Measurements from ENCODE around the gene CELSR1. TPM values are rescaled to one million over a fixed set of nuclear protein-coding genes. Genes with fewer than 3 reads are reported as not detected.
A peak's percentile ranks its signal among the peaks of the same experiment; 100 is the strongest.
"Not testable (repeated sequence)": the region's sequence is repeated elsewhere in the genome, so short reads cannot be mapped to it uniquely, and the experiment has no call there.

CELSR1 gene
- total RNA-seq, 1 experiment from 2014 or later: 5.3 TPM

DNA sequence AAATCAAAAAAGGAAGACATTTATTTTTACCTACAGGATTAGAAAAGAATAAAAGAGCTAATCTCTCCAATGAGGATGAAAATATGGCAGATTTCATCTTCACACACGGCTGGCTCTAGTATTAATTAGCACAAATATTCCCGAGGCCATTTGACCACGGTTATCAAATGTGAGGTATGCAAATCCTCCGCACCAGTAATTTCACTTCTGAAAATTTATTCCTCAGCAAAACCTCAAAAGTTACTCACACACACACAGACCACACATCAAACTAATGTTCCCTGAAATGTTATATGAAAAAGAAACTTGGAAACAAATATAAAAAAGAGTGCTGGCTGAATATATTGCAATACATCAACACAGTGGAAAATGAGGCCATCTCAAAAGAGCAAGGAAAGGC is 32.8 kb downstream of the CELSR1 start:
- no peak for DNase-seq
- H3K27me3 ChIP-seq (ENCODE audit: control insufficient read depth, insufficient read depth, low read length): no peaks in the 10 kb centered on the region
- no peak overlapping the region for H3K4me3 ChIP-seq (ENCODE audit: insufficient read depth, low read depth, low read length)
- no peaks in the 10 kb centered on the region for H3K36me3 ChIP-seq (replicated peaks; ENCODE audit: control insufficient read depth, insufficient read depth, low read length)

DNA sequence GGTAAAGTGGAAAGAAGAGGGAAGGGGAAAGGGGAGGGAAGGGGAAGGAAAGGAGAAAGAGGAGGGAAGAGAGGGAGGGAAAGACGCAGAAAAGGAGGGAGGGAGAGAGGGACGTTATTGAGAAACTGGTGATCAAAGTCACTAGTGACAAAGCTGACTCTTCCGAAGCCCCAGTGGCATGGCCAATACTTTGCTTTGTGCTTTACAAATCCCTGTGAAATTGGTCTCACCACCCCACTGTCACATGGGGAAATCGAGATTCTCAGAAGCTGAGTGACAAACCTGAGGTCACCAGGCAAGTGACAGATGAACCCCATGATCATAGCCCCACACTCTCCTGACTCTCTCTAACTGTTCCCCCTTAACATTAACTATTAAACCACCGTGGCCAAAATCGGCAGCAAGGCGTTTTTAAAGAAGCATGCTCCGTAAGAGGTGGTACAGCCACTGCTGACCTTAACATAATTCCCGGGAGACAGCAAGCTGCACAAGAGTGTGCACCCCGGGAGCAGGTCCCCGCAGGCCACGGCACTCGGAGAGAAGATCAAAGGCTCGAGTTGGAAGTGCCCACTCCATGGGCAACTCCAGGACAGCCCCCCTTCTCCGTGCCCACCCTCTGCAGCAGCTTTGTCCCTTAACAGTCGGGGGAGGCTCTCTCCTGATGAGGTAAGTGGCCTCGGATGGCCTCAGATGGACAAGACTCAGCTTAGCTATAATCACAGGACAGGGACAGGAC is 34.8 kb downstream of the CELSR1 start:
- Histone ChIP-seq H3K36me3 (replicated peaks; ENCODE audit: control insufficient read depth, insufficient read depth, low read length) (no peaks in the 10 kb centered on the region), H3K27me3 (ENCODE audit: control insufficient read depth, insufficient read depth, low read length) (no peaks in the 10 kb centered on the region), H3K4me3 (ENCODE audit: insufficient read depth, low read depth, low read length) (no peak overlapping the region)
- peak; percentile 30 for DNase-seq

DNA sequence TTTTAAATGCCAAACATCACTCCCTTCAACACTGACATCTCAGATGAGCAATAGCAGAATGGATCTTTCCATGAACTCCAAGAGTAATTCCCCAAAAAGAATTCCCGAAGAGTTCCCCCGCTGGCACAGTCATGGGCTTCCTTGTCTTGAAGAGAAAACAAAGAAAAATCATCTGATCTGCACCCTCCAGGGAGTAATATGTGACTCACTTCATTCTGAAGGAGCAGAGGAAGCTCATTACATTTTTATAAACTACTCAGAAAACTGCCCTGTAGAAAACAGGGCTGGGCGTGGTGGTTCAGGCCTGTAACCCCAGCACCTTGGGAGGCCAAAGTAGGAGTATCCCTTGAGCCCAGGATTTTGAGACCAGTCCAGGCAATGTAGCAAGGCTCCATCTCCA is 35.7 kb downstream of the CELSR1 start:
- Histone ChIP-seq H3K36me3 (replicated peaks; ENCODE audit: control insufficient read depth, insufficient read depth, low read length) (no peaks in the 10 kb centered on the region), H3K27me3 (ENCODE audit: control insufficient read depth, insufficient read depth, low read length) (no peaks in the 10 kb centered on the region), H3K4me3 (ENCODE audit: insufficient read depth, low read depth, low read length) (no peak overlapping the region)
- no peak for DNase-seq

DNA sequence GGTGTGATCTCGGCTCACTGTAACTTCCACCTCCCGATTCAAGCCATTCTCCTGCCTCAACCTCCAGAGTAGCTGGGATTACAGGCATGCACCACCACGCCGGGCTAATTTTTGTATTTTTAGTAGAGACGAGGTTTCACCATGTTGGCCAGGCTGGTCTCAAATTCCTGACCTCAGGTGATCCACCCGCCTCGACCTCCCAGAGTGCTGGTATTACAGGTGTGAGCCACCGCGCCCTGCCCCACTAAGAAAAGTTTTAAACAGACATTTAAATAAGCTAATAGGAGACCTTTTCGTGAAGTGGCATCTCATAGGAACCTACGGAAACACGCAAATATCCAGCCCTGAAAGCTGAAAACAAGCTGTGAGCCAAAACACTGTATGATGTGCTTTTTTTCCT is 36.2 kb downstream of the CELSR1 start:
- not testable (repeated sequence) for H3K27me3 ChIP-seq (ENCODE audit: control insufficient read depth, insufficient read depth, low read length); H3K4me3 ChIP-seq (ENCODE audit: insufficient read depth, low read depth, low read length); DNase-seq; H3K36me3 ChIP-seq (replicated peaks; ENCODE audit: control insufficient read depth, insufficient read depth, low read length)

DNA sequence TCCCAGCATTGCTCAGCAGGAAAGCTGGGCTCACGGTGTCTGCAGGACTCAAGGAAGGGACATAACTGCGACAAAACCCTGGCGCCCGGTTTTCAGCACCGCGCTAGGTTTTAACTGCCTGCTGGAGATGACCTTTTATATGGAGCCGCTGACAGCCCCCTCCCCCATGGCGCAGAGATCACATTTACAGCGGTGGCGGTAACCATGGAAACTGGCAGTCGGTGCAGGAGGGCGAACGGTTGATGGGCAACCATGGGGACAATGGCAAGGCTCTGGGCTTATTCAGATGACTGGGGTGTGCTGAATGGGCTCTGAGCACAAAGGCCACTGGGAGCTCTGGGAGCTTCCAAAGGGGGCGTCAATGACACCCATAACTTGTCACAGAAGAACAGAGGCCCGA is 37.2 kb downstream of the CELSR1 start:
- peak; percentile 94 for DNase-seq
- no peak overlapping the region for H3K4me3 ChIP-seq (ENCODE audit: insufficient read depth, low read depth, low read length)
- no peaks in the 10 kb centered on the region for H3K36me3 ChIP-seq (replicated peaks; ENCODE audit: control insufficient read depth, insufficient read depth, low read length)
- no peaks in the 10 kb centered on the region for H3K27me3 ChIP-seq (ENCODE audit: control insufficient read depth, insufficient read depth, low read length)

DNA sequence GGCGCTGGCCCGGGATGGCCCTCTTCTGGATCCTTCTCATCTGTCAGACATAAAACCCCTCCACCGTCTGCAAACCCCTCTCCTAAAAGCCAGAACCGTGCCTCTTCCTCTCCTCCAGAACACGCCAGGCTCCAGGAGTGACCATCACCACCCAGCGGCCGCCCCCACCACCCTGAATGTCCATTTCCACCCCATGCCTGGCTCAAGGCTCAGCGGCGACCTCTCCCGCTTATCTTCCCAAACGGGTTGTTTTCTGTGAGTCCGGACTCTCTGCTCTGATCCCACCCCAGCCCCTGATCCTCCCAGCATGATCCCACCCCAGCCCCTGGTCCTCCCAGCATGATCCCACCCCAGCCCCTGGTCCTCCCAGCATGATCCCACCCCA is 37.6 kb downstream of the CELSR1 start:
- H3K4me3 ChIP-seq (ENCODE audit: insufficient read depth, low read depth, low read length): no peak overlapping the region
- peak; percentile 66 for DNase-seq
- no peaks in the 10 kb centered on the region for H3K36me3 ChIP-seq (replicated peaks; ENCODE audit: control insufficient read depth, insufficient read depth, low read length)
- H3K27me3 ChIP-seq (ENCODE audit: control insufficient read depth, insufficient read depth, low read length): no peaks in the 10 kb centered on the region

DNA sequence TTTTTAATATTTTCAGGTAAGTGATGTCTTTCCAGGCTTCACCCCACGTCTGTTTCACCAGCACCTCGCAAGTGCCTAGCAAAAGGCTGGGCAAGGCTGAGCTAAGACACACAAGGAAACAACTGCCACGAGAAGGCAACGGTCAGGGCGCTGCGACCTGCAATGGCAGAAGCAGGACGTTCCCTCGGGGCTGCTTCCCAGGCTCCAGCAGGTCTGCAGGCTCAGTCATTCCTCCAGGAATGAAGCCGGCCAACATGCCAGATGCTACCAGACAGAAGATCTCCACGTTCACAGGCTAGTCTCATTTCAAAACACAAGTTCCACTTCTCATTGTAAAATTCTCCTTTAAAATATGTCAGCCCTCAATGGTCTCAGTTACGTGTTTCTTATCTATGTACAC is 45.5 kb downstream of the CELSR1 start:
- Histone ChIP-seq H3K4me3 (ENCODE audit: insufficient read depth, low read depth, low read length) (no peak overlapping the region), H3K36me3 (replicated peaks; ENCODE audit: control insufficient read depth, insufficient read depth, low read length) (no peaks in the 10 kb centered on the region), H3K27me3 (ENCODE audit: control insufficient read depth, insufficient read depth, low read length) (no peaks in the 10 kb centered on the region)
- no peak for DNase-seq

DNA sequence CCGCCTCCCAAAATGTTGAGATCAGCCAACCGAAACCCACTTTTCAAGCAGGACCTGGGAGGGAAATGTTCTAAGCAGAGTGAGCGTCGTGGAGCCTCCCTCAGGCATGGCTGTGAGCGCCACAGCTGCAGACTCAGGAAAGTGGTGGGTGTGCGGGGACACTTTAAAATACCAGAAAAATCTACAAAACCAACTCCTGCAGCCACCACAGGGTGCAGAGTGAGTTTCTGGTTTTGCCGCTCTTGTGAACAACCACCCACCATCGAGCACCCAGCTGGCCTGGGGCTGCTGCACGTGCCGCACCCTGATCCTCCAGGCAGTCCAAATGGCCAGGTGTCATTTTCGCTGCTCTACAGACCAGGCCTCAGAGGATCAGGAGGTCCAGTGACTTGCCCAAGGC is 46.9 kb downstream of the CELSR1 start:
- Histone ChIP-seq H3K4me3 (ENCODE audit: insufficient read depth, low read depth, low read length) (no peak overlapping the region), H3K36me3 (replicated peaks; ENCODE audit: control insufficient read depth, insufficient read depth, low read length) (no peaks in the 10 kb centered on the region), H3K27me3 (ENCODE audit: control insufficient read depth, insufficient read depth, low read length) (no peaks in the 10 kb centered on the region)
- DNase-seq: no peak

DNA sequence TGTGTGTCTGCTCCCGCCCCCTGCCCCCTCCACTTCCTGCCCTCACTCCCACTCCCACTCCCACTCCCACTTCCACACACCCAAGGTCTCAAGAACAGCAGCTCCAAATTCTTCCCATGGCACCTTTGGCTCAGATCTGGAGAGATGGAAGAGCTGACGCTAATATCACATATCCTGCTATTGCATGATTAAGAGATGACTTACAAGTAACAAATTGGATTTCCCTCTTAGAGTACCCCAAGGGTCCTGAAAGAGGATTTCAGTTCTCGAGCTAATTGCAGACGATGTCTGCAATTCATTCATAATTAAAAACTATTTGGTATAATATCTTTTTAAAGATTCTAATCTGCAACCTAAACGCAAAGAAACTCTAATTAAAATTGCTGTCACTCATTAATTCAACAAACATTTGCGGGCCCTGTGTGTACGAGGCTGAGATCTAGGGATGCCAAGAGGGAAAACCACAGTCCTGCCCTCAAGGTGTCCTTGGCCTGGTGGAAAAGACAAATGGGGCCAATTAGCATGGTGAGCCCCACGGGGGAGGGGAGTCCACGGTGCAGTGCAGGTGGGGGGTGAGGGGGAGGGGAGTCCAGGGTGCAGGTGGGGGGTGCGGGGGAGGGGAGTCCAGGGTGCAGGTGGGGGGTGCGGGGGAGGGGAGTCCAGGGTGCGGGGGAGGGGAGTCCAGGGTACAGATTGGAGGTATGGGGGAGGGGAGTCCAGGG is 50.3 kb downstream of the CELSR1 start:
- H3K27me3 ChIP-seq (ENCODE audit: control insufficient read depth, insufficient read depth, low read length): no peaks in the 10 kb centered on the region
- no peak overlapping the region for H3K4me3 ChIP-seq (ENCODE audit: insufficient read depth, low read depth, low read length)
- no peaks in the 10 kb centered on the region for H3K36me3 ChIP-seq (replicated peaks; ENCODE audit: control insufficient read depth, insufficient read depth, low read length)
- DNase-seq: no peak

DNA sequence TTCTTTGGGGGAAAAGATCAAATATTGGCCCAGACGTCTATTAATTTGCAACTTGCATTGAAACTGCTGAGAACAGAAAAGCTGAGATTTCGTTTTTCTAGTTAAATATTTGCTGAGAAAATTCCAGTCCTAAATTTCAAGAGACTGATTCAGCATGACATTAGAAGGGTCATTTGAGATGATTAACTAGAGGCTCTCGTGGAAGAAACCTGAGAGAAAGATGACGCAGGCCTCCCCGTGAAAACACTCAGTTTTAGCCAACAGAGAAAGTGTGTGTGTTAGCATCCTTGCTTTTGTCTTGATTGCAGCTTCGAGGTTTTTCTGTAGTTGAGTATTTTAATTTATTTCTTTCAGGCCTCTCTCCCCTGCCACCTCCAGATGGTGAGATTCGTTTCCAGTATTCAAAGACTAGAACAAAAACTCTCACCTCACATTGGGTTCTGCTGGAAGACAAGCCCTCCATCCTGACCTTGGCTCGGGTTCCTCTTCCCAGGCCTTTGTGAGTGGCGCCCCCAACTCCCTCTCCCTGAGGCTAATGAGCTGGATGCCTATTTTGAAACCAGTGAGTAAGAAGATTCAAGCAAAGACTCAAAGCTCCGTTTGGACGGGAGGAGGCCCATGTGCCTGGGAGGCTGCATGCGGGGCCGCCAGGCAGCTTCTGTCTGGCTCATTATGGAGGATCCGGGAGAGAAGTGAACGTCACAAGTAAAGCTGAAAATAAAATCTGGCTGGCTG is 52.4 kb downstream of the CELSR1 start:
- Histone ChIP-seq H3K27me3 (ENCODE audit: control insufficient read depth, insufficient read depth, low read length) (no peaks in the 10 kb centered on the region), H3K36me3 (replicated peaks; ENCODE audit: control insufficient read depth, insufficient read depth, low read length) (no peaks in the 10 kb centered on the region), H3K4me3 (ENCODE audit: insufficient read depth, low read depth, low read length) (no peak overlapping the region)
- DNase-seq: peak; percentile 66

DNA sequence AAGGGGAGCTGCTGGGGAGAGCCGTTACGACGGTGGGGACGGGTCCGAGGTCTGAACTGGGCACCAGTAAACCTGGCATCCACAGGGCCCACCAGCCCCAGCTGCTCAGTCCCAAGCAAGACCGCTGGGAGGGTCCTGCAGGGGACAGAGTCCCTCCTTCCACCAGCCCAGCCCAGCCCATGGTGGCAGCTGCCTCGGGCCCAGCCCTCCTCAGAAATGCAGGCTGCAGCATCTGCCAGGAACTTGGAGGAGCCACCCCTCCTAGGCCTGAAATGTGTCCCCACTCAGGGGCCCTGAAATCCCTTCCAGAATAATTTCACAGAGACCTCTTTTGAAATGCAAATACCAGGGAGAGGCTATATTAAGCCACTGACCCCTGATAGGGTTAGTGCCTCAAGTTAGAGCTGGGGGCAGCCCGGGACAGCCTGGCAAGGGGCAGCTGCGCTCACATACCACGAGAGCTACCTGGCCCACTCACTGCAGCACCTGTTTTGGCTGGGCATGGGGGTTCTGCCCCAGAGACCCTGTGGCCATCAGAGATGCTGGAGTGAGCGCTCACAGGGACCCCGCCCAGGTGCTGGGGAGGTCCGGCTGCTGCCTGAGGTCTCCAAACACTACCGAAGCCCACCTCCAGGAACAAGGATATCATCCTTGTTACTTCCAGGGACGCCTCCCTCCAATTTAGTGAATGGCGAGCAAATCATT is 53.1 kb downstream of the CELSR1 start:
- Histone ChIP-seq H3K36me3 (replicated peaks; ENCODE audit: control insufficient read depth, insufficient read depth, low read length) (no peaks in the 10 kb centered on the region), H3K4me3 (ENCODE audit: insufficient read depth, low read depth, low read length) (no peak overlapping the region), H3K27me3 (ENCODE audit: control insufficient read depth, insufficient read depth, low read length) (no peaks in the 10 kb centered on the region)
- peak; percentile 69 for DNase-seq

DNA sequence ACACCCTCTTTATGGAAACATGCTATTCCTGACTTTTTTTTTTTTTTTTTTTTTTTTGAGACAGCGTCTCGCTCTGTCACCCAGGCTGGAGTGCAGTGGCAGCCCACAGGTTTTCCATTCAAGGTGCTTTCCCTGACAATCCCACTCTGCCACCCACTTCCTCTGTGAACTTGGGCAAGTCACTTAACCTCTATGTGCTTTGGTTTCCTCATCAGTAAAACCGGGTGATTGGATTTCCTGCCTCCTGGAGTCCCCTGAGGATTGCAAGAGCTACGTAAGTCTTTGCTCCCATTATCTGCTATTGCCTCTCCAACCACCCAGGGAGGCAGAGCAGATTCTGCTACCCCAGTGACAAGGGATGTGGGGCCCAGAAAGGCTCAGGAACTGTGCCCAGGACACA is 54.1 kb downstream of the CELSR1 start:
- H3K36me3 ChIP-seq (replicated peaks; ENCODE audit: control insufficient read depth, insufficient read depth, low read length): no peaks in the 10 kb centered on the region
- no peak overlapping the region for H3K4me3 ChIP-seq (ENCODE audit: insufficient read depth, low read depth, low read length)

DNA sequence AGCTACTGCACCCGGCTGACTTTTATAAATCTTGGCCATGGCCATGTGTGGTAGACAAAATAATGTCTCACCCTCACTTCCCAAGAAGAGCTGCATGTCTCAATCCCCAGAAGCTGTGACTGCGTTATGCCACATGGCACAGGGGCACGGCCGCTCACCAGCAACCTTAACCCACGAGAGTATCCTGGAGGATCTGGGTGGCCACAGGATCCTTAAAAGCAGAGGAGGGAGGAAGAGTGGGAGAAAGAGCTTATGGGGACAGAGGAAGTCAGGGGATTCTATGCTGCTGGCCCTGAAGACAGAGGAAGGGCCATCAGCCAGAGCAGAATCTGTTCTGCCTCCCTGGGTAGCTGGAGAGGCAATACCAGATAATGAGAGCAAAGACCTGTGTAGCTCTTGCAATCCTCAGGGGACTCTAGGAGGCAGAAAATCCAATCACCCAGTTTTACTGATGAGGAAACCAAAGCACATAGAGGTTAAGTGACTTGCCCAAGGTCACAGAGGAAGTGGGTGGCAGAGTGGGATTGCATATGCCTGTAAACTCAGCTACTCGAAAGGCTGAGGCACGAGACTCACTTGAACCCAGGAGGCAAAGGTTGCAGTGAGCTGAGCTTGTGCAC is 55.3 kb downstream of the CELSR1 start:
- no peaks in the 10 kb centered on the region for H3K27me3 ChIP-seq (ENCODE audit: control insufficient read depth, insufficient read depth, low read length)
- DNase-seq: no peak
- H3K36me3 ChIP-seq (replicated peaks; ENCODE audit: control insufficient read depth, insufficient read depth, low read length): no peaks in the 10 kb centered on the region
- no peak overlapping the region for H3K4me3 ChIP-seq (ENCODE audit: insufficient read depth, low read depth, low read length)

More for the DNA sequence above, 54.1 kb downstream of the CELSR1 start:
- no peaks in the 10 kb centered on the region for H3K27me3 ChIP-seq (ENCODE audit: control insufficient read depth, insufficient read depth, low read length)
- no peak for DNase-seq

DNA sequence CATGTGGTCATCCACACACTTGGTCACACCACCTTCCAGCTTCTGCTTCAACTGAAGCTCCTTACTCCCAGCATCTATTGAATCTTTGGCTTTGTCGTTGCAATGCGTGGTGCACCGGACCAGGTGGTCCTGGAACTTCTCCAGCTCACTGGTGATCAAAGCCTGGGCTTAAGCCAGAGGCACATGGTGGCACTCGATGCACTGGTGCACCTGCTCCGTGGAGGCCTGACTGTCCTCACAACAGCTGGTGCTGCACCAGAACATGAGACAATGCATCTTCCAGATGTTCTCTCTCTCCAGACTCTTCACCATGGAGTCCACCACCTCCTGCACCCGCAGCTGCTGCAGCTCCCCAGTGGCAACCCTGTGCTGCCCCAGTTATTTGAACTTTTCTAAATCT is 56.0 kb downstream of the CELSR1 start:
- no peak for DNase-seq
- H3K4me3 ChIP-seq (ENCODE audit: insufficient read depth, low read depth, low read length): no peak overlapping the region
- no peaks in the 10 kb centered on the region for H3K27me3 ChIP-seq (ENCODE audit: control insufficient read depth, insufficient read depth, low read length)
- H3K36me3 ChIP-seq (replicated peaks; ENCODE audit: control insufficient read depth, insufficient read depth, low read length): no peaks in the 10 kb centered on the region
